Activated CD4-positive, alpha-beta T cell treated with anti-CD3 and anti-CD28 coated beads, Interleukin-2, amount 10 ng/mL, durations not matched to agents 24 days and 14 days (primary cell): ENCODE data around the gene CDCP2. TPM values are rescaled to one million over a fixed set of nuclear protein-coding genes. Genes with fewer than 3 reads are reported as not detected.

Experiments
- DNase-seq: peaks from one replicate; pipeline ENCODE4 v3.0.0; 2022
- H3K27ac Mint-ChIP-seq: one replicate; pipeline ENCODE4 v1.8.0; 2022; ENCODE audit warnings: mild to moderate bottlenecking, mixed read lengths
- H3K27me3 Mint-ChIP-seq: one replicate; pipeline ENCODE4 v1.8.0; 2022; ENCODE audit warnings: mixed read lengths
- H3K36me3 Mint-ChIP-seq: one replicate; pipeline ENCODE4 v1.8.0; 2022; ENCODE audit warnings: low read depth, mild to moderate bottlenecking, mixed read lengths
- H3K4me1 Mint-ChIP-seq: one replicate; pipeline ENCODE4 v1.8.0; 2021; ENCODE audit warnings: mixed read lengths
- H3K4me3 Mint-ChIP-seq: one replicate; pipeline ENCODE4 v1.8.0; 2022; ENCODE audit warnings: mild to moderate bottlenecking, moderate library complexity, mixed read lengths
- H3K9me3 Mint-ChIP-seq: one replicate; pipeline ENCODE4 v1.8.0; 2021; ENCODE audit warnings: mixed read lengths
- intact Hi-C: fragments of 100-400 bp; cut with micrococcal nuclease; formaldehyde crosslinking; loops from one replicate; pipeline ENCODE4 v1.15.1; 2023
- total RNA-seq: library from RNA; stranded (reverse); gene quantifications from 2 replicates; pipeline ENCODE4 v1.2.3, GENCODE V29; 2022

Gene CDCP2
- total RNA-seq, 1 donor from 2014 or later, result not detected

- Mint-ChIP-seq H3K27me3 (no peaks in the 10 kb centered on the region), H3K9me3 (no peaks in the 10 kb centered on the region), H3K4me3 (no peak overlapping the region), H3K36me3 (no peaks in the 10 kb centered on the region), H3K27ac (no peak overlapping the region), H3K4me1 (no peaks in the 10 kb centered on the region)
- intact Hi-C loops, result no loop called here
- no peak for DNase-seq
Measured at GRCh38 chr1:54136963-54137533, 15.8 kb downstream of the CDCP2 start.

- DNase-seq, result no peak
- Mint-ChIP-seq H3K27ac (no peak overlapping the region), H3K4me1 (no peaks in the 10 kb centered on the region), H3K36me3 (no peaks in the 10 kb centered on the region), H3K27me3 (peaks cover 2% of the 10 kb centered on the region), H3K9me3 (no peaks in the 10 kb centered on the region), H3K4me3 (no peak overlapping the region)
- intact Hi-C loops, result no loop called here
Measured at GRCh38 chr1:54136269-54136896, 16.4 kb downstream of the CDCP2 start.

GRCh38 chr1:54135436-54136120, 17.2 kb downstream of the CDCP2 start:
- Mint-ChIP-seq H3K9me3 (no peaks in the 10 kb centered on the region), H3K36me3 (no peaks in the 10 kb centered on the region), H3K4me1 (no peaks in the 10 kb centered on the region), H3K27ac (no peak overlapping the region), H3K4me3 (no peak overlapping the region), H3K27me3 (peaks cover 4% of the 10 kb centered on the region)
- intact Hi-C loops, result no loop called here
- no peak for DNase-seq

- intact Hi-C loops, result loop anchor here (5.0 kb wide), 1 partner anchor 363 kb away; no protein-coding TSS in a partner anchor
- no peak overlapping the region for H3K27ac Mint-ChIP-seq
- H3K36me3 Mint-ChIP-seq, result no peaks in the 10 kb centered on the region
- H3K9me3 Mint-ChIP-seq, result no peaks in the 10 kb centered on the region
- DNase-seq, result no peak
- H3K4me3 Mint-ChIP-seq, result no peak overlapping the region
- H3K27me3 Mint-ChIP-seq, result peaks cover 4% of the 10 kb centered on the region
- H3K4me1 Mint-ChIP-seq, result no peaks in the 10 kb centered on the region
Measured at GRCh38 chr1:54134295-54134694, 18.5 kb downstream of the CDCP2 start.

- Mint-ChIP-seq H3K27ac (no peak overlapping the region), H3K36me3 (no peaks in the 10 kb centered on the region), H3K27me3 (peaks cover 11% of the 10 kb centered on the region), H3K9me3 (no peaks in the 10 kb centered on the region), H3K4me3 (no peak overlapping the region), H3K4me1 (no peaks in the 10 kb centered on the region)
- intact Hi-C loops, result loop anchor here (5.0 kb wide), 1 partner anchor 365 kb away; no protein-coding TSS in a partner anchor
- DNase-seq, result no peak
Measured at GRCh38 chr1:54132495-54132894, 20.3 kb downstream of the CDCP2 start.

GRCh38 chr1:54131419-54131818, 21.4 kb downstream of the CDCP2 start:
- H3K4me1 Mint-ChIP-seq, result no peaks in the 10 kb centered on the region
- no peaks in the 10 kb centered on the region for H3K9me3 Mint-ChIP-seq
- no peak for DNase-seq
- no peak overlapping the region for H3K4me3 Mint-ChIP-seq
- H3K27me3 Mint-ChIP-seq, result peaks cover 11% of the 10 kb centered on the region
- H3K36me3 Mint-ChIP-seq, result no peaks in the 10 kb centered on the region
- intact Hi-C loops, result loop anchor here (5.0 kb wide), 1 partner anchor 366 kb away; no protein-coding TSS in a partner anchor
- H3K27ac Mint-ChIP-seq, result no peak overlapping the region

GRCh38 chr1:54129858-54130257, 22.9 kb downstream of the CDCP2 start:
- H3K4me3 Mint-ChIP-seq, result no peak overlapping the region
- H3K4me1 Mint-ChIP-seq, result peaks cover 1% of the 10 kb centered on the region
- DNase-seq, result no peak
- intact Hi-C loops, result loop anchor here (5.0 kb wide), 1 partner anchor 367 kb away; no protein-coding TSS in a partner anchor
- no peaks in the 10 kb centered on the region for H3K9me3 Mint-ChIP-seq
- peaks cover 11% of the 10 kb centered on the region for H3K27me3 Mint-ChIP-seq
- H3K36me3 Mint-ChIP-seq, result no peaks in the 10 kb centered on the region
- H3K27ac Mint-ChIP-seq, result no peak overlapping the region

GRCh38 chr1:54127594-54128300, 25.1 kb downstream of the CDCP2 start:
- intact Hi-C loops, result no loop called here
- Mint-ChIP-seq H3K36me3 (no peaks in the 10 kb centered on the region), H3K4me3 (no peak overlapping the region), H3K27me3 (peaks cover 15% of the 10 kb centered on the region), H3K27ac (no peak overlapping the region), H3K4me1 (peaks cover 1% of the 10 kb centered on the region), H3K9me3 (no peaks in the 10 kb centered on the region)
- DNase-seq, result no peak

GRCh38 chr1:54126271-54126815, 26.5 kb downstream of the CDCP2 start:
- no peaks in the 10 kb centered on the region for H3K36me3 Mint-ChIP-seq
- H3K9me3 Mint-ChIP-seq, result no peaks in the 10 kb centered on the region
- intact Hi-C loops, result no loop called here
- no peak for DNase-seq
- no peak overlapping the region for H3K4me3 Mint-ChIP-seq
- H3K4me1 Mint-ChIP-seq, result peaks cover 6% of the 10 kb centered on the region
- peaks cover 19% of the 10 kb centered on the region for H3K27me3 Mint-ChIP-seq
- H3K27ac Mint-ChIP-seq, result no peak overlapping the region

GRCh38 chr1:54125386-54126070, 27.3 kb downstream of the CDCP2 start:
- intact Hi-C loops, result no loop called here
- H3K36me3 Mint-ChIP-seq, result no peaks in the 10 kb centered on the region

GRCh38 chr1:54124906-54125305, 27.9 kb downstream of the CDCP2 start:
- Mint-ChIP-seq H3K9me3 (no peaks in the 10 kb centered on the region), H3K36me3 (no peaks in the 10 kb centered on the region), H3K27me3 (peaks cover 17% of the 10 kb centered on the region), H3K27ac (peak overlapping the region; percentile 5), H3K4me1 (peaks cover 7% of the 10 kb centered on the region), H3K4me3 (no peak overlapping the region)
- intact Hi-C loops, result no loop called here
- no peak for DNase-seq

More at GRCh38 chr1:54125386-54126070, 27.3 kb downstream of the CDCP2 start:
- Mint-ChIP-seq H3K27ac (no peak overlapping the region), H3K9me3 (no peaks in the 10 kb centered on the region), H3K4me1 (peaks cover 7% of the 10 kb centered on the region), H3K27me3 (peaks cover 17% of the 10 kb centered on the region), H3K4me3 (no peak overlapping the region)
- no peak for DNase-seq

- Mint-ChIP-seq H3K4me1 (peaks cover 7% of the 10 kb centered on the region), H3K4me3 (no peak overlapping the region), H3K36me3 (no peaks in the 10 kb centered on the region), H3K9me3 (no peaks in the 10 kb centered on the region), H3K27ac (no peak overlapping the region), H3K27me3 (peaks cover 17% of the 10 kb centered on the region)
- no peak for DNase-seq
- intact Hi-C loops, result no loop called here
Measured at GRCh38 chr1:54124472-54124871, 28.3 kb downstream of the CDCP2 start.

- intact Hi-C loops, result no loop called here
- no peak overlapping the region for H3K27ac Mint-ChIP-seq
Measured at GRCh38 chr1:54122992-54123391, 29.8 kb downstream of the CDCP2 start.

More at GRCh38 chr1:54122992-54123391, 29.8 kb downstream of the CDCP2 start:
- DNase-seq, result no peak
- H3K27me3 Mint-ChIP-seq, result peaks cover 15% of the 10 kb centered on the region
- no peaks in the 10 kb centered on the region for H3K36me3 Mint-ChIP-seq
- H3K4me3 Mint-ChIP-seq, result no peak overlapping the region
- no peaks in the 10 kb centered on the region for H3K9me3 Mint-ChIP-seq
- peaks cover 7% of the 10 kb centered on the region for H3K4me1 Mint-ChIP-seq
